Epithelial cell of proximal tubule (primary cell): ENCODE measurements around the gene OTOG. TPM values are rescaled to one million over a fixed set of nuclear protein-coding genes. Genes with fewer than 3 reads are reported as not detected.

Experiments used
- DNase-seq: peaks from one replicate; pipeline ENCODE4 v3.0.0-alpha.2; 2011; ENCODE audit warnings: low read depth
- H3K4me3 ChIP-seq: 2 replicates; pipeline ENCODE4 v1.5.1; 2011; ENCODE audit warnings: low read depth, mild to moderate bottlenecking, low read length
- total RNA-seq: library from RNA; depleted of rRNA; stranded (reverse); fragments of >200 nt; gene quantifications from 2 replicates; pipeline ENCODE4 v1.2.3, GENCODE V29; 2015
- TF ChIP-seq, protein P1 (sequence below): conservative IDR thresholded peaks from 2 replicates; pipeline ENCODE4 v1.5.1; 2012; ENCODE audit warnings: low read depth, mild to moderate bottlenecking, low read length

The OTOG gene
- total RNA-seq, 1 donor from 2014 or later: not detected

DNA sequence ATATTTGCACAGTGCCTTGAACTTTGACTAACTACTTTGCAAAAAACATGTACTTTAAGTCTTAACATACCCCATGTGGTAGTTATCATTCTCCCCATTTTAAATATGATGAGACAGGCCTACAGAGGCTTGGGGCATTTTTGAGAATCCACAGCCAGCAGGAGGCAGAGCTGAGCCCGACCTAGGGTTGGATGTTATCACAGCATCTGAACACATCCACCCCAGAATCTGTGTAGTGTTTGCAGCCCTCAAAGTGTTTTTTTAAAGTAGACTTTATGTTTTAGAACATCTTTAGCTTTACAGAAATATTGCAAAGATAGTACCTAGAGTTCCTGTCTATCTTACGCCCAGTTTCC, 17.6 kb downstream of the OTOG start:
- DNase-seq: no peak
- TF ChIP-seq, protein P1, sequence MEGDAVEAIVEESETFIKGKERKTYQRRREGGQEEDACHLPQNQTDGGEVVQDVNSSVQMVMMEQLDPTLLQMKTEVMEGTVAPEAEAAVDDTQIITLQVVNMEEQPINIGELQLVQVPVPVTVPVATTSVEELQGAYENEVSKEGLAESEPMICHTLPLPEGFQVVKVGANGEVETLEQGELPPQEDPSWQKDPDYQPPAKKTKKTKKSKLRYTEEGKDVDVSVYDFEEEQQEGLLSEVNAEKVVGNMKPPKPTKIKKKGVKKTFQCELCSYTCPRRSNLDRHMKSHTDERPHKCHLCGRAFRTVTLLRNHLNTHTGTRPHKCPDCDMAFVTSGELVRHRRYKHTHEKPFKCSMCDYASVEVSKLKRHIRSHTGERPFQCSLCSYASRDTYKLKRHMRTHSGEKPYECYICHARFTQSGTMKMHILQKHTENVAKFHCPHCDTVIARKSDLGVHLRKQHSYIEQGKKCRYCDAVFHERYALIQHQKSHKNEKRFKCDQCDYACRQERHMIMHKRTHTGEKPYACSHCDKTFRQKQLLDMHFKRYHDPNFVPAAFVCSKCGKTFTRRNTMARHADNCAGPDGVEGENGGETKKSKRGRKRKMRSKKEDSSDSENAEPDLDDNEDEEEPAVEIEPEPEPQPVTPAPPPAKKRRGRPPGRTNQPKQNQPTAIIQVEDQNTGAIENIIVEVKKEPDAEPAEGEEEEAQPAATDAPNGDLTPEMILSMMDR: peak; percentile 39
- no peak overlapping the region for H3K4me3 ChIP-seq

DNA sequence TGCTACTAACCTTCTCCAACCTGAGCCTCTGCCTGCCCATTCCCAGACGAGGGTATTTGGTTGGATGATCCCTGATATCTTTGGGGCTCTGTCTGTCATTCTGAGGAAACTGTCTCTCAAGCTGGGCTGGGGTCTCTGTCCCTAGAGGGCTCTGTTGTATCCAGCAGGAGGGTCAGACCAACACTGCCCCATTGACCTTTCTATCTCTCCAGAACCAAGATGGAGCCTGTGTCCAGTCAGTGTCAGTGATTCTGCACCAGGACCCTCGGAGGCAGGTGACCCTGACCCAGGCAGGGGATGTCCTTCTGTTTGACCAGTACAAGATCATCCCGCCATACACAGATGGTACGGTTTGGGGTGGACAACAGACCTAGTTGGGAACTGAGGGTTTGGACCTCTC, 21.9 kb downstream of the OTOG start:
- no peak overlapping the region for H3K4me3 ChIP-seq
- TF ChIP-seq, protein P1: no peak
- DNase-seq: no peak

DNA sequence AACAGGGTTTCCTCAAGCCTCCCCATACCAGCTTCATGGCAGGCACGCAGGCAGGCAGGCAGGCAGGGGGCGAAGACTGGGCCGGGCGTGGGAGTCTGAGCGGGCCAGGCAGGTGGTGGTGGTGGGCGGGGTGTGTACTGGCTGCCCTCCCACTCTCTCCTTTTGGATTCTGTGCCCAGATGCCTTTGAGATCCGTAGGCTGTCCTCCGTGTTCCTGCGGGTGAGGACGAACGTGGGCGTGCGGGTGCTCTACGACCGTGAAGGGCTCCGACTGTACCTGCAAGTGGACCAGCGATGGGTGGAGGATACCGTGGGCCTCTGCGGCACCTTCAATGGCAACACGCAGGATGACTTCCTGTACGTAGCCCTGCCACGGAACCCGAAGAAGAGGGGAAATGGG, 23.0 kb downstream of the OTOG start:
- no peak overlapping the region for H3K4me3 ChIP-seq
- DNase-seq: no peak
- TF ChIP-seq, protein P1: no peak

DNA sequence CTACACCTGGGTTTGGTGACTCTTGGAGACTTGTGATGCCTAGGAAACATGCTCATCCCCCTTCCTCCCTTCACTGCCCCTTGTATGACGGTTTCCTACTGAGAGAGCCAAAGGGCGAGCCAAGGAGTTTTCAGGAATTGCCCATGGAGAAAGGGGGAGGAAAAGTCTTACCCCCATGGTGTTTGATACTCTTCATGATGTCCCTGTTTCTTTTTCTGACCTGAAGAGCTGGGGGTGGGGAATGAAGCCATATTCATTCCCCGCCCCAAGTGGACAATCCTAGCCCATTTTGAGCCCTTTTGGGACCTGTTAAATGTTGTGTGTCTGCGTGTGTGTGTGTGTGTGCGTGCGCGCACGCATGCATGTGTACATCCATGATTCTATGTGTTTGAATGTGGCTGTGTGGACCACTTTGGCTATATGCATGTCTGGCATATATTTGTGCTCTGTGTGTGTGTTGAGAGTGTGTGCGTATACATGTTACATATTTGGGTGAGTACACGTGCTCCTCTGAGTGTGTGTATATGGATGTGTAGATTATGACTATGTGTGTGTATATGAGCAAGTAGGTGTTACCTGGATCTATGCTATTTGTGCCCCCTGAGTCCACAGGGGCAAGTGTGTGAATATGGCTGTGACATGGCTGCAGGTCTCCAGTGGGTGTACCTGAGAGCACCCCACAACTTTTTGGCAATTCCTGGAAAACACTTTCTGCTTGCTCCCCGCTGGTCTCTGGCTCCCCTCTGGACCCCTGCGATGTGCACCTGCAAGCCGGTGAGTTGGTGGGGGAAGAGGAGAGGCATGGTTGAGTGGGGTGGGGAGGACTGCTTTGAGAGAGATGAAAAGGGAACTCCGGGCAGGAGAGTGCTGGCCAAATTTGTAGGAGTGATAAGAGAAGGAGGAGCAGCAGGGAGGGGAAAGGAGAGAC, 24.6 kb downstream of the OTOG start:
- TF ChIP-seq, protein P1: no peak
- no peak overlapping the region for H3K4me3 ChIP-seq
- DNase-seq: no peak

DNA sequence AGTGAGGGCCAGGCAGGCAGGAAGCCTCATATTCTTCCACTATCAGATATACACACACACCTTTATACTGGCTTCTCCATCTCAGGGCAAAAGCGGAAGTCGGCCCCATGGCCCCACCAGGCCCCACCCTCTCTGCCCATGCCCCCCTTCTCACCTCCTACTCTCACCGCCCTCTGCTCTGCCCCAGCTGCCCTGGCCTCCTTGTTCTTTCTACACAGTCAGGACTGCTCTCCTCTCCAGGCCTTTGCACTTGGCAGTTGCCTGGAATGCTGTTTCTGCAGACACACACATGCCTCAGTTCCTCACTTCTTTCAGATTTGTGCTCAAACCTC, 25.3 kb downstream of the OTOG start:
- TF ChIP-seq, protein P1: no peak
- DNase-seq: no peak
- no peak overlapping the region for H3K4me3 ChIP-seq

DNA sequence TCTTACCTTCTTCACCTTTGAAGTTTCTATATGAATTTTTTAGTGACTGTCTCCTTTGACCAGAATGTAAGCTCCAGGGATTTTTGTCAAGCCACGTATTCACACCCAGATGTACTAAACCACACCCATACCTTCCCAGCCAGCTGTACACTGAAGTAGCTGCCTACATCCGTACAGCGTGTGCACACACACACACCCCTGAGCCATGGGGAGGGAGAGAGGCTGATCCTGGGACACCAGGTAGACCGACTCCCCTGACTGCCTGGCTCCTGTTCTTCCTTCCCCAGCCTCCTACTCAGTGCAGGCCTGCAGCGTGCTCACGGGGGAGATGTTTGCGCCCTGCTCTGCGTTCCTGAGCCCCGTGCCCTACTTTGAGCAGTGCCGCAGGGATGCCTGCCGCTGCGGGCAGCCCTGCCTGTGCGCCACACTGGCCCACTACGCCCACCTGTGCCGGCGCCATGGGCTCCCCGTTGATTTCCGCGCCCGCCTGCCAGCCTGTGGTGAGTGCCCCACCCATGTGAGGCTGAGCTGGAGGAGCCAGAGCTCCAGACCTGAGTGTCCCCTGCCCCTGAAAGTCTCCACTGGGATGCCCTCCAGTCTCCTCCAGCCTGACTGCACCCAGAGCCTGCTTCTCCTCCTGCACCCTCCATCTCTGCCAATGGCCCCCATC, 25.9 kb downstream of the OTOG start:
- TF ChIP-seq, protein P1: no peak
- DNase-seq: no peak
- no peak overlapping the region for H3K4me3 ChIP-seq
